Smooth muscle cell (in vitro differentiated cells): Measurements from ENCODE around the gene APBA2. TPM values are rescaled to one million over a fixed set of nuclear protein-coding genes. Genes with fewer than 3 reads are reported as not detected.
A peak's percentile ranks its signal among the peaks of the same experiment; 100 is the strongest.
"Not testable (repeated sequence)": the region's sequence is repeated elsewhere in the genome, so short reads cannot be mapped to it uniquely, and the experiment has no call there.

Experiments used
- DNase-seq: peaks from one replicate; lab custom pipeline; 2025; ENCODE audit not compliant: unreplicated experiment; lab: John Stamatoyannopoulos, UW
- H2AFZ ChIP-seq: fragments of 200-600 bp; sonication (generic); 2 replicates; pipeline ENCODE4 v1.6.0; 2016; ENCODE audit warnings: antibody characterized with exemption, low read depth, mild to moderate bottlenecking
- H3F3A ChIP-seq: fragments of 200-600 bp; sonication (generic); 2 replicates; pipeline ENCODE4 v1.6.0; 2017; ENCODE audit warnings: antibody characterized with exemption, low read depth
- H3K27ac ChIP-seq: fragments of 200-600 bp; sonication (generic); 2 replicates; pipeline ENCODE4 v1.5.1; 2016; ENCODE audit warnings: low read depth, mild to moderate bottlenecking
- H3K27me3 ChIP-seq: fragments of 200-600 bp; sonication (generic); 2 replicates; pipeline ENCODE4 v1.6.1; 2016; ENCODE audit warnings: low read depth, mild to moderate bottlenecking
- H3K36me3 ChIP-seq: fragments of 200-600 bp; sonication (generic); 2 replicates; pipeline ENCODE4 v1.5.1; 2016; ENCODE audit warnings: low read depth
- H3K4me1 ChIP-seq: fragments of 200-600 bp; sonication (generic); 2 replicates; pipeline ENCODE4 v1.5.1; 2016; ENCODE audit warnings: low read depth
- H3K4me2 ChIP-seq: fragments of 200-600 bp; sonication (generic); 2 replicates; pipeline ENCODE4 v1.6.0; 2016; ENCODE audit warnings: mild to moderate bottlenecking
- H3K4me3 ChIP-seq: fragments of 200-600 bp; sonication (generic); 2 replicates; pipeline ENCODE4 v1.5.1; 2016; ENCODE audit warnings: mild to moderate bottlenecking
- H3K79me2 ChIP-seq: fragments of 200-600 bp; sonication (generic); 2 replicates; pipeline ENCODE4 v1.6.0; 2016; ENCODE audit warnings: low read depth, mild to moderate bottlenecking
- H3K9ac ChIP-seq: fragments of 200-600 bp; sonication (generic); 2 replicates; pipeline ENCODE4 v1.6.0; 2016; ENCODE audit warnings: low read depth
- H3K9me3 ChIP-seq: fragments of 200-600 bp; sonication (generic); replicated peaks from 2 replicates; pipeline ENCODE4 v1.5.1; 2016; ENCODE audit warnings: low read depth
- H4K20me1 ChIP-seq: fragments of 200-600 bp; sonication (generic); 2 replicates; pipeline ENCODE4 v1.6.0; 2016; ENCODE audit warnings: low read depth
- WGBS: methylation state at CpG from one replicate; pipeline ENCODE4 v1.1.7; 2016; ENCODE audit warnings: low lambda C conversion rate; 5-methylcytosine and 5-hydroxymethylcytosine counted together
- polyA plus RNA-seq: library from polyadenylated mRNA; unstranded; fragments of >200 nt; fragmentation: Nextera tagmentation; extraction: Ambion mirVana; gene quantifications from 2 replicates; pipeline ENCODE4 v1.2.1, GENCODE V29; 2016
- total RNA-seq: library from RNA; depleted of rRNA; stranded (reverse); fragments of >200 nt; gene quantifications from 2 replicates; pipeline ENCODE4 v1.2.3, GENCODE V29; 2014
- TF ChIP-seq, protein P1 (sequence below): fragments of 200-600 bp; sonication (generic); IDR thresholded peaks from 2 replicates; pipeline ENCODE4 v1.5.1; 2017; ENCODE audit warnings: borderline replicate concordance, mild to moderate bottlenecking, antibody characterized with exemption; ENCODE audit not compliant: insufficient read depth, poor library complexity, severe bottlenecking

Gene APBA2
- total RNA-seq (10.2 and 13.6 TPM in 2 replicates), polyA plus RNA-seq (14.9 and 23.1 TPM in 2 replicates)

DNA sequence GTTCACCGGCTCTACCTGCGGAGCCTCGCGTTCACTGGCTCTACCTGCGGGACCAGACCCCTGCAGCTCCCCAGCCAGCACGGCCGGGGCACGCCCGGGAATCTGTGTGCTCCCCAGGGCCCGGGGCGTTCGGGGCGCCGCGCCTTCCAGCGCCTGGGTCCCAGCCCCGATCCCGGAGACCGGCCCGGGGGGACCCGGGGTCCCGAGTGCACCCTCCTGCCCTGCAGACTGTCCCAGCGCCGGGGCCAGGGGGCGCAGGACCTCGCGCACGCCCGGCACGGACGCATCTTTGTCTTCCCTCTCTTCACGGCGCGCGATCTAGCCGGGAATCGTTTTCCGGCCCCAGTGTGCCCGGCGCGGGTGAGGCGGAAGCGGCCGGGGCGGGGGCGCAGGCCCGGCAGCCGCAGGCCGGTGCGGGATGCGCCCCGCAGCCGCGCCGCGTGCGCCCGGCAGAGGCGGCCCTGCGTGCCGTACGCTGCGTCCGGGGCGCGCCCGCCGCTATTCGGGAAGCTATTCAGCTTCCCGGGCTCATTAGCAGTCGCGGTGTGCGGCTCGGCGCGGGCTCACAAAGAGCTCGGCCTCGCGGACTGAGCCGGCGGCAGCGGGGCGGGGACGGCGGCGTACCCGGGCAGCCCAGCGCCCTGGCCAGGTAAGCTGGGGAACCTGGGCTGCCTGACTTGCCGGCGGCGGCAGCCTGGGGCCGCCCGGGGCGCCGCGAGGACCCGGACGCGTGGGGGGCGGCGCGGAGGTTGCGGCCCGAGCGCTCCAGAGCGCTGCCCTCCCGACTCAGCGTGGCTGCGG is at the start of gene APBA2:
Gene APBA2, plus strand, starts transcription at position 345 of the 801 bp plus-strand sequence. CDS start 167,911 bp downstream, outside the sequence.
- Histone ChIP-seq H2AFZ (peak within 1 kb of the TSS; percentile 98), H3K9me3 (no peaks in the 10 kb centered on the region), H3K27me3 (peaks cover 18% of the 10 kb centered on the region), H3K27ac (no peak within 1 kb of the TSS), H3K79me2 (no peaks in the 10 kb centered on the region), H3K4me1 (peaks cover 21% of the 10 kb centered on the region), H4K20me1 (no peaks in the 10 kb centered on the region), H3F3A (no peaks in the 10 kb centered on the region), H3K9ac (no peak within 1 kb of the TSS), H3K4me3 (peak within 1 kb of the TSS; percentile 68), H3K36me3 (no peaks in the 10 kb centered on the region), H3K4me2 (peak within 1 kb of the TSS; percentile 97)
- TF ChIP-seq, protein P1, sequence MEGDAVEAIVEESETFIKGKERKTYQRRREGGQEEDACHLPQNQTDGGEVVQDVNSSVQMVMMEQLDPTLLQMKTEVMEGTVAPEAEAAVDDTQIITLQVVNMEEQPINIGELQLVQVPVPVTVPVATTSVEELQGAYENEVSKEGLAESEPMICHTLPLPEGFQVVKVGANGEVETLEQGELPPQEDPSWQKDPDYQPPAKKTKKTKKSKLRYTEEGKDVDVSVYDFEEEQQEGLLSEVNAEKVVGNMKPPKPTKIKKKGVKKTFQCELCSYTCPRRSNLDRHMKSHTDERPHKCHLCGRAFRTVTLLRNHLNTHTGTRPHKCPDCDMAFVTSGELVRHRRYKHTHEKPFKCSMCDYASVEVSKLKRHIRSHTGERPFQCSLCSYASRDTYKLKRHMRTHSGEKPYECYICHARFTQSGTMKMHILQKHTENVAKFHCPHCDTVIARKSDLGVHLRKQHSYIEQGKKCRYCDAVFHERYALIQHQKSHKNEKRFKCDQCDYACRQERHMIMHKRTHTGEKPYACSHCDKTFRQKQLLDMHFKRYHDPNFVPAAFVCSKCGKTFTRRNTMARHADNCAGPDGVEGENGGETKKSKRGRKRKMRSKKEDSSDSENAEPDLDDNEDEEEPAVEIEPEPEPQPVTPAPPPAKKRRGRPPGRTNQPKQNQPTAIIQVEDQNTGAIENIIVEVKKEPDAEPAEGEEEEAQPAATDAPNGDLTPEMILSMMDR: no peak
- under 1% methylated on average over 83 of the region's 109 CpGs for WGBS
- DNase-seq: no peak

GRCh38 chr15:28840285-28840684 is 45.5 kb upstream of the APBA2 start:
- not testable (repeated sequence) for H3K4me1 ChIP-seq, H3K36me3 ChIP-seq, H3F3A ChIP-seq, H3K9me3 ChIP-seq, H3K79me2 ChIP-seq, H3K27ac ChIP-seq, H2AFZ ChIP-seq, H3K27me3 ChIP-seq, H3K4me3 ChIP-seq, H3K4me2 ChIP-seq, DNase-seq, H3K9ac ChIP-seq, H4K20me1 ChIP-seq
- WGBS: 96% methylated on average over 9 of the region's 9 CpGs

GRCh38 chr15:28842210-28842609 is 43.6 kb upstream of the APBA2 start:
- H3F3A ChIP-seq, H3K4me1 ChIP-seq, H2AFZ ChIP-seq, H3K27ac ChIP-seq, H3K4me3 ChIP-seq, H4K20me1 ChIP-seq, H3K9me3 ChIP-seq, H3K36me3 ChIP-seq, DNase-seq, H3K9ac ChIP-seq, H3K4me2 ChIP-seq, H3K27me3 ChIP-seq, H3K79me2 ChIP-seq: not testable (repeated sequence)
- WGBS: 89% methylated on average over 10 of the region's 11 CpGs

GRCh38 chr15:28843520-28843919 is 42.3 kb upstream of the APBA2 start:
- not testable (repeated sequence) for H3K27me3 ChIP-seq, H3K9me3 ChIP-seq, H3K9ac ChIP-seq, DNase-seq, H3K27ac ChIP-seq, H3K36me3 ChIP-seq, H3K79me2 ChIP-seq, H3K4me2 ChIP-seq, H4K20me1 ChIP-seq, H3K4me1 ChIP-seq, H3K4me3 ChIP-seq, H3F3A ChIP-seq, H2AFZ ChIP-seq
- WGBS: 95% methylated on average over 12 of the region's 12 CpGs

DNA sequence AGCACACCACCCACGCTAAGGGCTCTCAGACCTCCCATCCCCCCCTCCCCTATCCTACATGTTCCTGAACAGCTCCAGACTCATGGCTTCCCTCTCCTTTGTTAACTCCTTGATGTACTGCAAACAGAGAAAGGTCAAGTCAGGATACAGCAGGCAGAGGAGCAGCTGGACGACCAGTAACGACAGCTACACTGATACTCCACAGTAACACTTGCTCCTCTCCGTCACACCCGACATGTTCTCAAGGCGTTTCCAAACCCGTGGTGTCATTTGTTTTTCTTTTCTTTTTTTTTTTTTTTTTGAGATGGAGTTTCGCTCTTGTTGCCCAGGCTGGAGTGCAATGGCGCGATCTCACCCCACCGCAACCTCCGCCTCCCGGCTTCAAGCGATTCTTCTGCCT is 41.6 kb upstream of the APBA2 start:
- H3K27ac ChIP-seq, DNase-seq, H3K9ac ChIP-seq, H3K4me2 ChIP-seq, H3F3A ChIP-seq, H3K9me3 ChIP-seq, H3K36me3 ChIP-seq, H3K4me3 ChIP-seq, H4K20me1 ChIP-seq, H3K4me1 ChIP-seq, H3K79me2 ChIP-seq, H3K27me3 ChIP-seq, H2AFZ ChIP-seq: not testable (repeated sequence)
- 86% methylated on average over 7 of the region's 14 CpGs for WGBS

DNA sequence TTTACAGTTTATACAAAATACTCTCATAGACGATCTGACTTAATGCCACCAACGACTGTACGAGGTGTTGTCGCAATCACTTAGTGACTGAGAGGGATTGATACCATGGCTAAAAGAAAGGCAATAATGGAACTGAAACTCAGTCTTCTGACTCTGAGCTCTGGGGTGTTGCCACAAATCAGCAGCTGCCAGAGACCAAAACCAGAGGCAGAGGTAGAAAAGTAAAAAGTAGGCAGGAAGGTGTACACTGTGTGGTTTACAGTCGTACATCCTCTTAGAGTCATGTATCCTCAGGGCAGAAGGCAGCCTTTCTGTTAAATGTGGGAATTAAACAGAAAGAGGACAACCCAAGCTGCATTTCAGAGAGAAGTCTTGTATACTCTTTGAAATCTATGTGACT is 38.5 kb upstream of the APBA2 start:
- whole genome bisulfite sequencing: 83% methylated on average over 5 of the region's 5 CpGs
- not testable (repeated sequence) for H3F3A ChIP-seq, H3K36me3 ChIP-seq, H3K9ac ChIP-seq, H4K20me1 ChIP-seq, H3K9me3 ChIP-seq, H3K79me2 ChIP-seq, DNase-seq, H3K4me1 ChIP-seq, H3K27ac ChIP-seq, H2AFZ ChIP-seq, H3K4me2 ChIP-seq, H3K27me3 ChIP-seq, H3K4me3 ChIP-seq

GRCh38 chr15:28847959-28848358 is 37.8 kb upstream of the APBA2 start:
- H3K79me2 ChIP-seq, H3K27ac ChIP-seq, H3K4me1 ChIP-seq, H3K9me3 ChIP-seq, H2AFZ ChIP-seq, H4K20me1 ChIP-seq, H3K27me3 ChIP-seq, H3K9ac ChIP-seq, H3K36me3 ChIP-seq, H3K4me3 ChIP-seq, DNase-seq, H3F3A ChIP-seq, H3K4me2 ChIP-seq: not testable (repeated sequence)
- 83% methylated on average over 9 of the region's 9 CpGs for WGBS

DNA sequence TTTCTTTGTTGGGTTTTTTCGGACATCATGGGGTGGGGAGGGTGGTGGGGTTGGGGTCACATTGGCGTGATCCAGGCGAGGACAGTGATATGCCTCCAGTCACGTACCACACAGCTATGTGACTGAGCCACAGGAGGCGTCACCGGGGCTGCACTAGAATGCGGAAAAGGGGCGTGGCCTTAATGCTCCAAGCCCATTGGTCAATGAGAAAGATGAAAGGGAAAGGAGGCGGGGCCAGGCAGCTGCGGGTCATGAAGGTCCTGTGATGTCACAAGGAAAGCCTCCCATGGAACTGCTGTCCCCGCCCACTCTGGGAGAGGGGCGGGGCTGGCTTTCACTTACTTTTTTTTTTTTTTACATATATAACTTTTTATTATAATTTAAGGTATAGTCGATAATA is 37.3 kb upstream of the APBA2 start, which contains the start of gene GOLGA6L7:
Gene GOLGA6L7, minus strand, starts transcription at position 124 of the 400 bp plus-strand sequence. Its CDS starts 95 bp downstream, at position 29.
- not testable (repeated sequence) for DNase-seq, H4K20me1 ChIP-seq, H3K79me2 ChIP-seq, H3K36me3 ChIP-seq, H3K27ac ChIP-seq, H3K27me3 ChIP-seq, H3K4me3 ChIP-seq, H3K4me2 ChIP-seq, H2AFZ ChIP-seq, H3F3A ChIP-seq, H3K4me1 ChIP-seq, H3K9me3 ChIP-seq, H3K9ac ChIP-seq
- 97% methylated on average over 13 of the region's 13 CpGs for WGBS
